Activated naive CD8-positive, alpha-beta T cell treated with anti-CD3 and anti-CD28 coated beads, Interleukin-2, amount 10 ng/mL, durations not matched to agents 7 days and 5 days (primary cell): Measurements from ENCODE around the gene TNFAIP3. TPM values are rescaled to one million over a fixed set of nuclear protein-coding genes. Genes with fewer than 3 reads are reported as not detected.
A peak's percentile ranks its signal among the peaks of the same experiment; 100 is the strongest.
"Not testable (repeated sequence)": the region's sequence is repeated elsewhere in the genome, so short reads cannot be mapped to it uniquely, and the experiment has no call there.

Source experiments
- ATAC-seq: fragments of 150-1000 bp; cut with Tn5 transposase; one replicate; pipeline ENCODE4 v1.10.0; 2021; ENCODE audit warnings: low read depth, moderate library complexity
- POLR2A ChIA-PET: fragments of 350-600 bp; sonication (Branson Sonifier 250); formaldehyde crosslinking; loops from one replicate; lab custom pipeline; 2021; ENCODE audit warnings: antibody characterized with exemption; lab: Charles Lee
- DNase-seq: peaks from one replicate; pipeline ENCODE4 v3.0.0; 2021
- H3K27ac Mint-ChIP-seq: one replicate; pipeline ENCODE4 v1.8.0; 2022; ENCODE audit warnings: mild to moderate bottlenecking, mixed read lengths
- H3K27me3 Mint-ChIP-seq: one replicate; pipeline ENCODE4 v1.8.0; 2022; ENCODE audit warnings: mild to moderate bottlenecking, moderate library complexity, mixed read lengths
- H3K36me3 Mint-ChIP-seq: one replicate; pipeline ENCODE4 v1.8.0; 2021; ENCODE audit warnings: mild to moderate bottlenecking, mixed read lengths
- H3K4me1 Mint-ChIP-seq: one replicate; pipeline ENCODE4 v1.8.0; 2021; ENCODE audit warnings: mixed read lengths
- H3K4me3 Mint-ChIP-seq: one replicate; pipeline ENCODE4 v1.8.0; 2022; ENCODE audit warnings: mild to moderate bottlenecking, moderate library complexity, mixed read lengths
- H3K9me3 Mint-ChIP-seq: one replicate; pipeline ENCODE4 v1.8.0; 2021; ENCODE audit warnings: mixed read lengths
- total RNA-seq, 2 experiments: library from RNA; stranded (reverse); gene quantifications; one replicate each; pipeline ENCODE4 v1.2.3, GENCODE V29; 2021

Gene TNFAIP3
- total RNA-seq, 2 experiments from 2014 or later: 88.6 to 89.5 TPM

DNA sequence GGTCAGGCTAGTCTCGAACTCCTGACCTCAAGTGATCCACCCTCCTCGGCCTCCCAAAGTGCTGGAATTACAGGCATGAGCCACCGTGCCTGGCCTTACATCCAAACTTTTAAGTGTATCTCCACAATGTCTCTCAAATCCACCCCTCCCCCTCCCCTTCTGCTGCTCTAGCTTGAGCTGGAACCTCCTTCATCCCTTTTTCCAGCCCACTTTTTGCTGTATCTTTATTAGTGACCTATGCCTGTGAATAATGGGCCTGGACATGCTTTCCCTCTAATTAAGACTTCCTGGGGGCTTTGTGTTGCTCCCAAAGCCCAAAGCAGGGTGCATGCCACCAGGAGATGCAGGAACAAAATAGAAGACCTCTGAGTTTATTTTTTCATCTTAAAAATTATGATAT is 26.1 kb downstream of the TNFAIP3 start:
- peaks cover 2% of the 10 kb centered on the region for H3K27me3 Mint-ChIP-seq
- H3K27ac Mint-ChIP-seq: no peak overlapping the region
- no peak for ATAC-seq
- H3K9me3 Mint-ChIP-seq: peaks cover 17% of the 10 kb centered on the region
- H3K4me1 Mint-ChIP-seq: no peaks in the 10 kb centered on the region
- H3K4me3 Mint-ChIP-seq: no peak overlapping the region
- DNase-seq: no peak
- peaks cover 14% of the 10 kb centered on the region for H3K36me3 Mint-ChIP-seq
- POLR2A ChIA-PET: no interaction called here

DNA sequence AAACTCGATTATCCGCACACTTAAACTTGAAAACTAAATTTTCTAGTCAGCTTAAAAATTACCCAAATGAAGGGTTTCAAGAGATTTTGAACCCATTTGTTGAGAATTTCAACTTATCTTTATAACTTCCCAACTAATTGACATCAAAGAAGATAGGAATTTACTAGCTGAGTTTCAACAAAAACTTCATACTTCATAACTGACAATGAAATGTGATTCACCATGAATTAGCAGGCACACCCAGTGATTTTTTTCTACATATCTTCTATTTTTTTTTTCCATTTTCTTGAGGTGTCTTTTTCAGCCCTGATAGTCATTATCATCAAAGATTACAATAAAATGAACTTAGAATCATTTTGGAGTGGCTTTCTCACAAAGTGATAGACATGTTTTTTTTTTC is 26.7 kb downstream of the TNFAIP3 start:
- peaks cover 2% of the 10 kb centered on the region for H3K27me3 Mint-ChIP-seq
- DNase-seq: no peak
- H3K4me3 Mint-ChIP-seq: no peak overlapping the region
- H3K36me3 Mint-ChIP-seq: peaks cover 9% of the 10 kb centered on the region
- H3K27ac Mint-ChIP-seq: no peak overlapping the region
- POLR2A ChIA-PET: no interaction called here
- ATAC-seq: no peak
- H3K9me3 Mint-ChIP-seq: peaks cover 13% of the 10 kb centered on the region
- H3K4me1 Mint-ChIP-seq: no peaks in the 10 kb centered on the region

DNA sequence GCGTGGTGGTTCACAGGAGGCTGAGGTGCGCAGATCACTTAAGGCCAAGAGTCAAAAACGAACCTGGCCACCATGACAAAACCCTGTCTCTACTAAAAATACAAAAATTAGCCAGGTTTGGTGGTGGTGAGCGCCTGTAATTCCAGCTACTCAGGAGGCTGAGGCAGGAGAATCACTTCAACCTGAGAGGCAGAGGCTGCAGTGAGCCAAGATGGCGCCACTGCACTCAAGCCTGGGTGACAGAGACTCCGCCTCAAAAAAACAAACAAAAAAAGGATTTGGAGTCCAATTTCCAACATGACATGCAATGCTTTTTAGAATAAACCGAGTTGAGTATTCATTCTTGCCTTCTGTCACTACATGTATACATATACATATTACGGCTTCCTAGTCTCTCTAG is 27.3 kb downstream of the TNFAIP3 start:
- H3K4me3 Mint-ChIP-seq, POLR2A ChIA-PET, ATAC-seq: not testable (repeated sequence)

DNA sequence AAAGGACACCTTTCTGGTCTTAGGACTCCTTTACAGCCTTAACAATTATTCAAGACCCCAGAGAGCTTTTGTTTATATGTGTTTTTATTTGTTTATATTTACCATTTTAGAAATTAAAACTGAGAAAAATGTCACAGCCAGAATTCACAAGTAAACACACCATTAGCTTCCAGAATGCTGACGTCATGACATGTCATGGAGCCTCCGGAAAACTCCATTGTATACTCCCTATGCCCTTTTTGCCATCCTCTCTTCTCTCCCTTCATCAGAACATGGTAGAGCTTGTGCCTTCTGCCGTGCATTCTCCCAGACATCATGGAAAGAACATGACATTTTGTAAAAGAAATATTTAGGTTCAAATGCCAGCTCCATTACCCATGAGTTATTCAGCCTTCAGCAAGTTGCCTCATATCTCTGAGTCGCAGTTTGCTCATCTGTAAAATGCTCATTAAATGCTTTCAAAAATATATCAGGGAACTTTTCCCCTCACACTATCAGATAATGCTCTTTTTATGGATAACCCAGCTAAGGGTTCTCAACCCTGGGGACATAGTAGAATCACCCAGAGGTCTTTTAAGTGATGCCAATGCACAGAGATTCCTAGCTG is 27.8 kb downstream of the TNFAIP3 start:
- Mint-ChIP-seq H3K9me3 (peaks cover 8% of the 10 kb centered on the region), H3K36me3 (peaks cover 4% of the 10 kb centered on the region), H3K4me1 (no peaks in the 10 kb centered on the region), H3K27ac (no peak overlapping the region), H3K4me3 (no peak overlapping the region), H3K27me3 (peaks cover 2% of the 10 kb centered on the region)
- no peak for ATAC-seq
- DNase-seq: no peak
- POLR2A ChIA-PET: no interaction called here

More for the DNA sequence above, 27.3 kb downstream of the TNFAIP3 start:
- not testable (repeated sequence) for H3K27ac Mint-ChIP-seq, DNase-seq, H3K27me3 Mint-ChIP-seq, H3K9me3 Mint-ChIP-seq, H3K4me1 Mint-ChIP-seq, H3K36me3 Mint-ChIP-seq

DNA sequence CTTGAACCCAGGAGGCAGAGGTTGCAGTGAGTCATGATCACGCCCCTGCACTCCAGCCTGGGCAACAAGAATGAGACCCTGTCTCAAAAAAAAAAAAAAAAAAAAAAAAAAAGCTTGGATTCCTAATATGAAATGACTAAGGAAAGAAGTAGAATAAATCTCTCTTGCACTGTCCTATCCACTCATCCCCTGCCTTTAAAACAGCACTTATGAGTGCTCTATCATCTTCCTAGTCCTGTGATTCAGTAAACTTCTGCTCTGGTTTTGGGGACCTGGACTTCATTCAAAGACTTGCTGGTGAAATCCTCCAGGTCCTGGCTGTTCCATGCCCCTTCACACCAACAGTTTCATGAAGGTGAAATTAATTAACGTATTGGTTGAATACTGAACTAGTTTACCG is 29.6 kb downstream of the TNFAIP3 start:
- Mint-ChIP-seq H3K27me3 (peaks cover 2% of the 10 kb centered on the region), H3K27ac (no peak overlapping the region), H3K36me3 (peaks cover 2% of the 10 kb centered on the region), H3K9me3 (peaks cover 6% of the 10 kb centered on the region), H3K4me3 (no peak overlapping the region), H3K4me1 (no peaks in the 10 kb centered on the region)
- ATAC-seq (no peak), DNase-seq (no peak)
- POLR2A ChIA-PET: no interaction called here

DNA sequence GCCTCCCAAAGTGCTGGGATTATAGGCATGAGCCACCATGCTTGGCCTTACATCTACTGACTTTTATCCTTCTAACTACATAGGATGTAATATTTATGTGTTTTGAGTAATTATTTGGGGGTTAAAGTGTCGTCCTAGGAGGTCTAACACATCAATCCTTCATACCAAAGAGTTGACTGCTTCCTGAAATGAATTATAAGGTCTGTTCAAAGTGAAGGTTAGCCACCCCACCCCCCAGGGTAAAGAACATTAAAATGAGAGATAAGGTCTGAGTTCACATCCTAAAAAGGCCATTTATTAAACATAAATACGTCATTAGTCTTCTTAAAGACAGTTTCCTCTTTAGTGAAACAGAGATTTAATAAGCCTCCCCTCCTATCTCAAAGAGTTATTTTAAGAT is 33.8 kb downstream of the TNFAIP3 start:
- no peaks in the 10 kb centered on the region for H3K36me3 Mint-ChIP-seq
- peaks cover 2% of the 10 kb centered on the region for H3K27me3 Mint-ChIP-seq
- POLR2A ChIA-PET: no interaction called here
- H3K9me3 Mint-ChIP-seq: peaks cover 2% of the 10 kb centered on the region
- no peak overlapping the region for H3K4me3 Mint-ChIP-seq
- DNase-seq: no peak
- ATAC-seq: no peak
- no peak overlapping the region for H3K27ac Mint-ChIP-seq
- peaks cover 16% of the 10 kb centered on the region for H3K4me1 Mint-ChIP-seq

DNA sequence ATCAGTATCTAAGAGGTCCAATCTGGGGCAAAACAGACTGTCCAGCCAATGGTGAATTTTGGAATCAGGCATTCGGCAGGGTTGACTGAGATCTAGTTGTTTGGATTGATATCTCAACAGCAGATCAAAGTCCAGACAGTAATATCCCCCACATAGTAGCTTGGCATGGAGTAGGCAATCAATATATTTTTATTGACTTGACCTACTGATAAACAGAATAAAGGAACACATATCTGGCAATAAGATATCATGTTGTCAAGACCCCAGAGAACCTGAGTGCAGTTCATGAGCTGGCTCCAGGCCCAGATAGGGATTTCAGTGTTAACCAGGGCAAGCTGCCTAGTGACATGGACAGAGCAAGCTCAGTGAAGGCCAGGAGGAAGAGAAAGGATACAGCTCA is 34.4 kb downstream of the TNFAIP3 start:
- Mint-ChIP-seq H3K4me1 (peaks cover 20% of the 10 kb centered on the region), H3K9me3 (peaks cover 2% of the 10 kb centered on the region), H3K27ac (no peak overlapping the region), H3K36me3 (no peaks in the 10 kb centered on the region), H3K27me3 (peaks cover 2% of the 10 kb centered on the region), H3K4me3 (no peak overlapping the region)
- no peak for DNase-seq
- no peak for ATAC-seq
- POLR2A ChIA-PET: interaction anchor here (0.9 kb wide), 1 partner anchor 33 kb away, joined by 3 read pairs; no protein-coding TSS in a partner anchor

DNA sequence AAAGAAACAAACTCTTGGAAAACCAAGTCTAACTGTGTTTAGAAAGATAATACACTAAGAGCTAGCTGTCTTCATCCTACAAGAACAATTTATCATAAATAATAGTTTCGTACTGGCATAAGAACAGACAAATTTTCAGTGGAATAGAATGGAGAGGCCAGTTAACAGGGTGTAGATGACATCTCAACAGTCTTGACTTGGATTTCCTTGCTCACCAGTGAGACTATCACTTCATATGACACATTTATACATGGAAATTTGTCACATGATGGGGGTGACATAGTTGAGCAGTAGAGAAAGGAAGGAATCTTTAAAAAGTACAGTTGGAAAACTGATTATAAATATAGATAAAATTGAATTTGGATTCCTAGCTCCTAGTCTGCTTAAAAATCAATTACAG is 35.6 kb downstream of the TNFAIP3 start:
- ATAC-seq (no peak), DNase-seq (no peak)
- no peaks in the 10 kb centered on the region for H3K9me3 Mint-ChIP-seq
- H3K27ac Mint-ChIP-seq: no peak overlapping the region
- H3K36me3 Mint-ChIP-seq: no peaks in the 10 kb centered on the region
- H3K4me3 Mint-ChIP-seq: no peak overlapping the region
- no peaks in the 10 kb centered on the region for H3K27me3 Mint-ChIP-seq
- POLR2A ChIA-PET: no interaction called here
- H3K4me1 Mint-ChIP-seq: peaks cover 28% of the 10 kb centered on the region

DNA sequence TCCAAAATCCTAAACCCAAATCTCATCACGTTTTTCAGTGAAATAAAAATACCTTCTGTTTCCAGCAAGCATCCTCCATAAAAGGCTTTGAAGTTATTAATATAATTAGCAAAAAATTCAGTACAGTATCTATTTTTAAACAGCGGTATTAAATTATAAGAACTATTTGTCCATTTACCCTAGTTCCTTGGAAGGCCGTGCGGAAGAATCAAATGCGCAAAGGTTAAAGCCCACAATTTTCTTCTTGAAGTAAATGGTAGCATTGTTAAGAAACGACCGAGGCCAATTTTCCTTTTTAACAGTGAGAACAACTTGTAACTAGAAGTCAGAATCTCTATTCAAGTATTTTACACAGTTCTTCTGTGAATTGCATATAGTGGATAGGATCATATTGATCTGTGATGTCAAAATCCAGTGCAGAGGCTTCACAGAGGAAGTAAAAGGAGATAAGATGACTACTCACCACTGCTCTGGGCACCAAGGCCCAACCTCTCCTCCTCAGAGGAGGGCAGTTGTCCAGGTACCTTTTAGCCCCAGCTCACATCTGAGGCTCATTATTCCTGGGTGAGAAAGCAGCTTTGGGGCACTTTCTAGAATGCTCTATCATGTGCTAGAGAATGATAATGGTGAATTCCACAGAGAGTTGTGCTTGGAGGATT is 36.3 kb downstream of the TNFAIP3 start:
- H3K27ac Mint-ChIP-seq: peak overlapping the region; percentile 26
- H3K27me3 Mint-ChIP-seq: no peaks in the 10 kb centered on the region
- no peak overlapping the region for H3K4me3 Mint-ChIP-seq
- DNase-seq: no peak
- peaks cover 30% of the 10 kb centered on the region for H3K4me1 Mint-ChIP-seq
- no peaks in the 10 kb centered on the region for H3K9me3 Mint-ChIP-seq
- no peaks in the 10 kb centered on the region for H3K36me3 Mint-ChIP-seq
- ATAC-seq: no peak
- POLR2A ChIA-PET: no interaction called here

DNA sequence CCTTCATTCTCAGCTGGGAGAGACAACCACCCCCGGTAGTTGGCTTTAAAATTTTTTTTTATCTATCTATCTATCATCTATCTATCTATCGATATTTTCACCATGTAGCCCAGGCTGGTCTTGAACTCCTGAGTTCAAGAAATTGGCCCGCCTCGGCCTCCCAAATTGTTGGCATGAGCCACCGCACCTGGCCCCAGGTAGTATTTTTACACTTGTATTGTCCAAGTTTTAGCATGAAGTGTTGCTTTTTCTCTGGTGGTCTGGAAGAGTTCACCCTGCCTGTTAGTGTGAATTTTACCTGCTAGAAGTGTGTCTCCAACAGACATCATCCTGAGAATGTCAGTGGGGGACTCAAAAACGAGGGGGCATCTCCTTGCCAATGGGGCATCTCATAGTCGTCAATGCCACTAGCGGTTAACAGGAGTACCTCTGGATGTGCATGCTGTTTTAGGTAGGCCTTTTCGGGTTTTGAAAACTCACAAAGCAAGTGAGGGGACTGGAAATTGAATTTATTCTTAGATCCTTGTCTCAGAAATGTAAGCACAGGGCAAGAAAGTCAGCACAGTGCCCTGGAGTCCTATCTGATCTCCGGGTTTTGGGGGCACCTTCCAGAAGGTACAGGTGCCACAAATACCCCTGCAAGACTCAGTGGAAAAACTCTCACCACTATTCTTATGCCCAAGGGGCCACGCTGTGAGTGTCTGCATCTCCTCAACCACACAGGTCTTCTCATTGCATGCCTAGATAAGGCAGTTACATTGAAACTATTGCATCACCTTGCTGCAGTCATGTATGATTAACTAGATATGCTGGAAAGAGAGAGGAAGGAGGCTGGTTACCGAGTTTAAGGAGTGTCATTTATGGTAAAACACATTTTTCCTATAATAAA is 37.1 kb downstream of the TNFAIP3 start:
- H3K9me3 Mint-ChIP-seq: no peaks in the 10 kb centered on the region
- ATAC-seq: peak; percentile 79
- peaks cover 2% of the 10 kb centered on the region for H3K36me3 Mint-ChIP-seq
- no peaks in the 10 kb centered on the region for H3K27me3 Mint-ChIP-seq
- H3K4me1 Mint-ChIP-seq: peaks cover 38% of the 10 kb centered on the region
- no peak for DNase-seq
- peak overlapping the region; percentile 80 for H3K4me3 Mint-ChIP-seq
- peak overlapping the region; percentile 89 for H3K27ac Mint-ChIP-seq
- POLR2A ChIA-PET: no interaction called here

DNA sequence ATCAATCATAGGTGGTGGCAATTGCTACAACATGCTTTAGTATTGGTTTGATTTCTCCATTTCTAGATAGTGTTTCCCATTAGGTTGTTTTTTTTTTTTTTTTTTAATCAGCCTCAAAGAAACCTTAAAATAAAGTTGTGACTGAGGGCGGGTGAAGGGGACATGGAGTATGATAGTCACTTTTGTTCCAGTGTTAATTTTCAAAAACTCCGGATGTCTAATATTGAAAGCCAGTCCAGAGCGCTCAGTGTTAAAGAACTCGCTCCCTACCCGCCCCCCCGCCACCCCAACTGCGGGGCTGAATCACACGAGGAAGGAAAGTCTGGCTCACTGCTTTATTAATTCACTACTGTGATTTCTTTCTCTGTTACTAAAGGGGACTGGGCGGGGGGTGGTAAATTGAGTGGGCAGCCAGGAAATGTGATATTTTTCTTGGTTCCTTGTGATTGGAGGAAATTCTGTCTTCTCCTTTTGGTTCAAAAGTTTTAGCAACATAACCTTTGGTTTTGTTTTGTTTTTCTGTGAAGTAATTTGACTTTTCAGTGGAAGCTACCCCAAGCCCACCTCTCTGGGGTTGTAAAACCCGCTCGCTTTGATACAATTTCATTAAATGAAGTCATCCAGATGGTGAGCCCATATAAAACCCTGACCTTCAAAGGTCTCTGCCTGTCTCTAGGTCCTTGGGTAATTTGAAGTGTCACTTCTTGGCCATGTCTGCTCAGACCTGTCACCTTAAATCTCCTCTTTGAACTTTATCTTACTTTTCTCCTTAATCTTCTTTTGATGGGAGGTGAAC is 38.0 kb downstream of the TNFAIP3 start:
- no peaks in the 10 kb centered on the region for H3K9me3 Mint-ChIP-seq

DNA sequence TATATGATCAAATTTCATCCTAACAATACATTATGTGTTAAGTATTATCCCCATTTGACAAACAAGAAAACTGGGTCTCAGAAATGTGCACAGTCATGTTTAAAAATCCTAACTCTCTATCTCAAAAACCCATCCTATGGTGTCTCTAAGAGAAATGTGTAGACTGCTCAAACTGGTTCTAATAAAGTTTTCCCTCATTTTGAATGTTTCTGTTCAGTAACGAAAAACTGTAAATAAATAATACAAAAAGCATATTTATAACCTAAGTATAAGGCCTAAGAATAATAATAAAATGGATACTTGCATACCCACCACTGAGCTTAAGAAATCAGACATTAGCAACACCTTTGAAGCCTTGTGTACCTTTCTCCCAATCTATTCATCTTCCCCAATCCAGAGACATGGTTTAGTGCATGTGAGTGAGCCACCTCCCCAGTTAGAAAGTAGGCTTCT is 39.0 kb downstream of the TNFAIP3 start:
- DNase-seq (no peak), ATAC-seq (no peak)
- Mint-ChIP-seq H3K27me3 (no peaks in the 10 kb centered on the region), H3K27ac (peak overlapping the region; percentile 0), H3K4me1 (peaks cover 48% of the 10 kb centered on the region), H3K9me3 (no peaks in the 10 kb centered on the region), H3K4me3 (no peak overlapping the region), H3K36me3 (peaks cover 2% of the 10 kb centered on the region)
- POLR2A ChIA-PET: interaction anchor here (0.5 kb wide), 1 partner anchor 29 kb away, joined by 3 read pairs; no protein-coding TSS in a partner anchor

More for the DNA sequence above, 38.0 kb downstream of the TNFAIP3 start:
- DNase-seq (no peak), ATAC-seq (peak; percentile 67)
- Mint-ChIP-seq H3K27ac (peak overlapping the region; percentile 89), H3K4me3 (peak overlapping the region; percentile 80), H3K36me3 (peaks cover 2% of the 10 kb centered on the region), H3K4me1 (peaks cover 44% of the 10 kb centered on the region), H3K27me3 (no peaks in the 10 kb centered on the region)
- POLR2A ChIA-PET: no interaction called here

DNA sequence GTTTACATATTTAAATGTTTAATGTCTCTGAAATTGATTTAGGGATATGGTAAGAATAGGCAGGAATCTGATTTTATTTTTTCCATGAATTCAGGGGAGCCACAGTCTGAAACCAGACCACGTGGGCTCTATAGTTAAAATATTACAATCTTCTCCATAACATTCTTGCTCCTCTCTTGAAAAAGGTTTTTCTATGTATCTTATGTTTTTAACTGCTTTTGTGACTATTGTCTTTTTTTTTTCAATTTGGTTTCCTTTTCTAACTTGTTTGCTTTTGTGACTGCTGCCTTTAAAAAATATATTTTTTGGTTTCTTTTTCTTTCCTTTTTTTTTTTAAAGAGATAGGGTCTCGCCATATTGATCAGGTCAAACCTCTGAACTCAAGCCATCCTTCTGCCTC is 40.1 kb downstream of the TNFAIP3 start:
- Mint-ChIP-seq H3K27ac (peak overlapping the region; percentile 69), H3K9me3 (no peaks in the 10 kb centered on the region), H3K4me1 (peaks cover 52% of the 10 kb centered on the region), H3K36me3 (peaks cover 2% of the 10 kb centered on the region), H3K27me3 (no peaks in the 10 kb centered on the region), H3K4me3 (peak overlapping the region; percentile 44)
- ATAC-seq (no peak), DNase-seq (no peak)
- POLR2A ChIA-PET: no interaction called here
